Activated naive CD4-positive, alpha-beta T cell treated with Interleukin-2 at 50 U/mL for 16 hours (primary cell): ENCODE results near the gene TCEAL7.
A peak's percentile ranks its signal among the peaks of the same experiment; 100 is the strongest.

Experiments used
- DNase-seq: peaks from one replicate; pipeline ENCODE4 v3.0.0-alpha.2; 2020

The TCEAL7 gene

DNA sequence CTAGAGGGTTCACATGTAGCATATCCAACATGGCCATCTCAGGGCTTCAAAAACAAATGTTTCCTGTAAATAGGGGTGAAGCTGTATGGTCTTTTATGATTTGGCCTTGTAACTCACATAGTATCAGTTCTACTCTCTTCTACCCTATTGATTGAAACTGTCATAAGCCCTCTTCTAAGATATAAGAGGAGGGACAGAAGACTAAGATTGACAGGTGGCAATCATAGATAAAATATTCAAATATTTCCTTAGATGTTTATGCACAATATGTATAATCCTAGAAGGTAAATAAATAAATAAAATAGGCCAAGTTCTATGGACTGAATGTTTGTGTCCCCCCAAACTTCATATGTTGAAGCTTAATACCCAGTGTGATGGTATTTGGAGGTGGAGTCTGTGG is 39.4 kb downstream of the TCEAL7 start:
- no peak for DNase-seq

- DNase-seq = no peak
Measured at GRCh38 chrX:103372886-103373285, 42.8 kb downstream of the TCEAL7 start.

GRCh38 chrX:103373581-103373980 is 43.5 kb downstream of the TCEAL7 start:
- no peak for DNase-seq

DNA sequence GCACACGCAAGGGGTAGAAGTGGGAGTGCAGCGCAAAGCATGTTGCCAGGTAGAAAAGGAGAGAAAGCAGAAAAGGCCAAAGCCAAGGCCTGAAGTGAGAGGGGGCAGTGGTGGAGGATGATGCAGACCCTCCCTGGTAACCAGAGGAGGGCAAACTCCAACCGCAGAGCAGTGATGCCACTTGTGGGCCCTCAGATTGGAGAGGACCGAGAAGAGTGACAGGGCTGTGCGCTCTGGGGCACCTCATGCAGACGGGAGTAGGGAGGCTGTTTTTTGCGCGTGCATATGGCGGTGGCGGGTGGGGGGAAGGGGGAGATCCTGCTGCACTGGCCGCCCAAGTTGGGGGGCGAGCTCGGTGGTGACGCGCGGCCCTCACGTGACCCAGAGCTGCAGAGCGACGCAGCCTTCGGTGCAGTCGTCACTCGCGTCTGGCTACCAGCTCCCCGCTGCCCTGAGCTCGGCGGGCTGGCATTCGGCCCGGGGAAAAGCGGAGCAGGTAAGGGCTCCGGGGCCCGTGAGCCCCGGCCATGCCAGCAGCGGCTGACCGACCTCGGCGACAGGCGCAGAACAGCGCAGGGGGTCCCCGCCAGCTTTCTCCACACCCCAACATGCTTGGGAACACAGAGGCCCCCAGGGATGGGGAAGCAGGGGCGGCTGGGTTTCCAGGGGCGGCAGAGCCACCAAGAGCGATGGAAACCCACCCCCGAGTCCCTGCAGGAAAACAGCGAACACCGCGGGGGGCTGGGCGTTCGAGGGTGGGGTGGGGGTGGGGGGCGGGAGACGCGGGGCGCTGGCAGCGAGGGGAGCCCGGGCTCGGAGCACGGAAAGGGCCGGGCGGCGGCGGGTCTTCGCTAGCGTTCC is 46.3 kb downstream of the TCEAL7 start, which contains the start of gene BEX3:
BEX3 (plus strand) TSS at position 421 of the 861 bp plus-strand sequence. CDS start 984 bp downstream, outside the sequence.
- peak; percentile 21 for DNase-seq

DNA sequence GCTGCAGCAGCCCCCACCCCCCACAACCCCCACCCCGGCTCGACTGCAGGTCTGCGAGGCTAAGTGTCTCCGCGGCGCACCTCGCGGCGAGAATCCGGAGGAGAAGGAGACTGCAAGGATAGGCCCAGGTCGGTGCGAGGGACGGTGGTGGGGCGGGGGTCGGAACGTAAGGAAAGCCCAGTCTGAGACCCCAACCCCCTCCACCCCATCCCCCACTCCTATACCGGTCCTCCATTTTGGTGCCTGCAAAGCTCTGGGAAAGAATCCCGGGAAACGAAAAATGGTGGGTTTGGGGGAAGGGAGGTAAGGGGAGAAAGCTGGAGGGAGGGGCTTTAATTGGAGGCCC is 46.9 kb downstream of the TCEAL7 start:
- DNase-seq = peak; percentile 1

DNA sequence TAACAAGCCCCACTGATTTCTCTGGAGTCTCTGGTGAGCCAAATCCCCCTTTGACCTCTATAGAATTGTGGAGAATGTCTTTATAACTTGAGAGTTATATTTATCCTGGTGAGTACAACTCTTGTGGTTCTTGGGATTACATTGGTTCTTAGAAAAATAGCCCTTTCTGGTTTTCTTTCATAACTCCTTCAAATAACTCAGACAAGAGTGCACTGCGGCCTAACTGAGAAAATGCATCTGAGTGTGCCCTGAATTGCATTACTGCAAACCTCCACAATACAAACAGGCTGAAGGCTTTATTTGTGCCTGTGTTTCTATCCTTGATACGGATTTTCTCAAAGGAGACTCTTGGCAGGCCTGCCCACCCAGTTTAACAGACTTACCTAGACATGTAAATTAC is 49.0 kb downstream of the TCEAL7 start:
- DNase-seq = no peak
